Measurements from ENCODE around the gene MBNL2.

GRCh38 chr13:97371486-97372109 lies 149.5 kb downstream of the MBNL2 start:
- TF ChIP-seq, protein P1, sequence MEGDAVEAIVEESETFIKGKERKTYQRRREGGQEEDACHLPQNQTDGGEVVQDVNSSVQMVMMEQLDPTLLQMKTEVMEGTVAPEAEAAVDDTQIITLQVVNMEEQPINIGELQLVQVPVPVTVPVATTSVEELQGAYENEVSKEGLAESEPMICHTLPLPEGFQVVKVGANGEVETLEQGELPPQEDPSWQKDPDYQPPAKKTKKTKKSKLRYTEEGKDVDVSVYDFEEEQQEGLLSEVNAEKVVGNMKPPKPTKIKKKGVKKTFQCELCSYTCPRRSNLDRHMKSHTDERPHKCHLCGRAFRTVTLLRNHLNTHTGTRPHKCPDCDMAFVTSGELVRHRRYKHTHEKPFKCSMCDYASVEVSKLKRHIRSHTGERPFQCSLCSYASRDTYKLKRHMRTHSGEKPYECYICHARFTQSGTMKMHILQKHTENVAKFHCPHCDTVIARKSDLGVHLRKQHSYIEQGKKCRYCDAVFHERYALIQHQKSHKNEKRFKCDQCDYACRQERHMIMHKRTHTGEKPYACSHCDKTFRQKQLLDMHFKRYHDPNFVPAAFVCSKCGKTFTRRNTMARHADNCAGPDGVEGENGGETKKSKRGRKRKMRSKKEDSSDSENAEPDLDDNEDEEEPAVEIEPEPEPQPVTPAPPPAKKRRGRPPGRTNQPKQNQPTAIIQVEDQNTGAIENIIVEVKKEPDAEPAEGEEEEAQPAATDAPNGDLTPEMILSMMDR (IDR thresholded peaks at IDR 0.05), result no peak
- TF ChIP-seq POLR2A (IDR thresholded peaks at IDR 0.05; ENCODE audit: low read depth), result no peak
- TF ChIP-seq POLR2AphosphoS5 (IDR thresholded peaks at IDR 0.05), result no peak
